ENCODE data around the gene HTR4. TPM values are rescaled to one million over a fixed set of nuclear protein-coding genes. Genes with fewer than 3 reads are reported as not detected.

Gene HTR4
- total RNA-seq, 1 experiment from 2014 or later: not detected

GRCh38 chr5:148696187-148697036 lies 42.1 kb upstream of the HTR4 start:
- BruUV-seq (replicated peaks): no TSS peak
- POLR2A ChIA-PET: no interaction called here
- intact Hi-C loops (cut with micrococcal nuclease): no loop called here
- no peaks in the 10 kb centered on the region for H3K79me2 ChIP-seq (ENCODE audit: insufficient read depth, low read length)
- no peaks in the 10 kb centered on the region for H3K27me3 ChIP-seq (ENCODE audit: insufficient read depth, low read length)
- RAD21 ChIA-PET (ENCODE audit: low non-redundant PET in 1 of 2, low total read pairs in 2 of 2, uncharacterized antibody in 2 of 2, unreplicated experiment in 2 of 2): no interaction called here
- H3K36me3 ChIP-seq (ENCODE audit: control insufficient read depth in 1 of 2, insufficient read depth in 2 of 2, low read length in 2 of 2): no peaks in the 10 kb centered on the region
- no peaks in the 10 kb centered on the region for H4K20me1 ChIP-seq (ENCODE audit: insufficient read depth)
- no peak overlapping the region for H3K4me2 ChIP-seq (ENCODE audit: low read length)
- ATAC-seq (no peak), DNase-seq (ENCODE audit: low read depth, low spot score) (no peak)
- H3K27ac ChIP-seq (ENCODE audit: low read depth, low read length): no peak overlapping the region
- H3K9me3 ChIP-seq (ENCODE audit: control insufficient read depth in 1 of 2, insufficient read depth in 1 of 2, low read depth in 1 of 2, low read length in 2 of 2): no peaks in the 10 kb centered on the region
- no peak overlapping the region for H2AFZ ChIP-seq (ENCODE audit: low read depth, low read length, poor library complexity, severe bottlenecking)
- no peak overlapping the region for H3K9ac ChIP-seq (ENCODE audit: low read length)
- H3K4me1 ChIP-seq (ENCODE audit: control insufficient read depth in 1 of 2, insufficient read depth in 2 of 2, low read length in 2 of 2): no peaks in the 10 kb centered on the region
- CTCF ChIA-PET: no interaction called here
- no peaks in the 10 kb centered on the region for H3K9me2 ChIP-seq (ENCODE audit: insufficient read depth)
- H3K4me3 ChIP-seq (replicated peaks in 1 of 2; ENCODE audit: low read depth in 1 of 2, low read length in 2 of 2): no peak overlapping the region
- TF ChIP-seq EZH2phosphoT487 (IDR thresholded peaks at IDR 0.05; ENCODE audit: borderline replicate concordance) (no peak), EGR1 (IDR thresholded peaks at IDR 0.05; ENCODE audit: low read depth) (no peak), CTCF (IDR thresholded peaks at IDR 0.05 in 2 of 3, conservative IDR thresholded peaks at IDR 0.05 in 1 of 3; ENCODE audit: borderline replicate concordance in 1 of 3, insufficient read depth in 1 of 3, low read depth in 2 of 3, low read length in 2 of 3) (no peak), ELF1 (IDR thresholded peaks at IDR 0.05; ENCODE audit: borderline replicate concordance, low read depth) (no peak), JUND (IDR thresholded peaks at IDR 0.05) (no peak), TCF7L2 (IDR thresholded peaks at IDR 0.05; ENCODE audit: borderline replicate concordance, extremely low read depth, insufficient read depth, insufficient read length) (no peak), POLR2AphosphoS5 (IDR thresholded peaks at IDR 0.05; ENCODE audit: low read depth, low read length) (no peak), EZH2 (IDR thresholded peaks at IDR 0.05) (no peak), POLR2A (IDR thresholded peaks at IDR 0.05; ENCODE audit: borderline replicate concordance, extremely low read depth, insufficient read depth, insufficient read length) (no peak), ZBTB33 (IDR thresholded peaks at IDR 0.05; ENCODE audit: extremely low read depth, insufficient replicate concordance, low read length) (no peak), SRF (IDR thresholded peaks at IDR 0.05; ENCODE audit: low read depth) (no peak), SP1 (IDR thresholded peaks at IDR 0.05; ENCODE audit: low read depth) (no peak), FOSL1 (IDR thresholded peaks at IDR 0.05; ENCODE audit: low read depth) (no peak), CEBPB (IDR thresholded peaks at IDR 0.05; ENCODE audit: low read depth) (no peak), YY1 (IDR thresholded peaks at IDR 0.05; ENCODE audit: extremely low read depth, insufficient replicate concordance, low read depth, low read length) (no peak), CBX3 (IDR thresholded peaks at IDR 0.05; ENCODE audit: low read depth) (no peak)
- TF ChIP-seq, protein P1, sequence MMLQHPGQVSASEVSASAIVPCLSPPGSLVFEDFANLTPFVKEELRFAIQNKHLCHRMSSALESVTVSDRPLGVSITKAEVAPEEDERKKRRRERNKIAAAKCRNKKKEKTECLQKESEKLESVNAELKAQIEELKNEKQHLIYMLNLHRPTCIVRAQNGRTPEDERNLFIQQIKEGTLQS (IDR thresholded peaks at IDR 0.05): no peak
- TF ChIP-seq, protein P2, sequence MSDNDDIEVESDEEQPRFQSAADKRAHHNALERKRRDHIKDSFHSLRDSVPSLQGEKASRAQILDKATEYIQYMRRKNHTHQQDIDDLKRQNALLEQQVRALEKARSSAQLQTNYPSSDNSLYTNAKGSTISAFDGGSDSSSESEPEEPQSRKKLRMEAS (IDR thresholded peaks at IDR 0.05): no peak
- TF ChIP-seq, protein P3, sequence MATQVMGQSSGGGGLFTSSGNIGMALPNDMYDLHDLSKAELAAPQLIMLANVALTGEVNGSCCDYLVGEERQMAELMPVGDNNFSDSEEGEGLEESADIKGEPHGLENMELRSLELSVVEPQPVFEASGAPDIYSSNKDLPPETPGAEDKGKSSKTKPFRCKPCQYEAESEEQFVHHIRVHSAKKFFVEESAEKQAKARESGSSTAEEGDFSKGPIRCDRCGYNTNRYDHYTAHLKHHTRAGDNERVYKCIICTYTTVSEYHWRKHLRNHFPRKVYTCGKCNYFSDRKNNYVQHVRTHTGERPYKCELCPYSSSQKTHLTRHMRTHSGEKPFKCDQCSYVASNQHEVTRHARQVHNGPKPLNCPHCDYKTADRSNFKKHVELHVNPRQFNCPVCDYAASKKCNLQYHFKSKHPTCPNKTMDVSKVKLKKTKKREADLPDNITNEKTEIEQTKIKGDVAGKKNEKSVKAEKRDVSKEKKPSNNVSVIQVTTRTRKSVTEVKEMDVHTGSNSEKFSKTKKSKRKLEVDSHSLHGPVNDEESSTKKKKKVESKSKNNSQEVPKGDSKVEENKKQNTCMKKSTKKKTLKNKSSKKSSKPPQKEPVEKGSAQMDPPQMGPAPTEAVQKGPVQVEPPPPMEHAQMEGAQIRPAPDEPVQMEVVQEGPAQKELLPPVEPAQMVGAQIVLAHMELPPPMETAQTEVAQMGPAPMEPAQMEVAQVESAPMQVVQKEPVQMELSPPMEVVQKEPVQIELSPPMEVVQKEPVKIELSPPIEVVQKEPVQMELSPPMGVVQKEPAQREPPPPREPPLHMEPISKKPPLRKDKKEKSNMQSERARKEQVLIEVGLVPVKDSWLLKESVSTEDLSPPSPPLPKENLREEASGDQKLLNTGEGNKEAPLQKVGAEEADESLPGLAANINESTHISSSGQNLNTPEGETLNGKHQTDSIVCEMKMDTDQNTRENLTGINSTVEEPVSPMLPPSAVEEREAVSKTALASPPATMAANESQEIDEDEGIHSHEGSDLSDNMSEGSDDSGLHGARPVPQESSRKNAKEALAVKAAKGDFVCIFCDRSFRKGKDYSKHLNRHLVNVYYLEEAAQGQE (IDR thresholded peaks at IDR 0.05; ENCODE audit: low read depth): no peak
